ENCODE results near the gene FUT7.
"Not testable (repeated sequence)": the region's sequence is repeated elsewhere in the genome, so short reads cannot be mapped to it uniquely, and the experiment has no call there.

Gene FUT7

GRCh38 chr9:137065336-137065967, 33.6 kb upstream of the FUT7 start:
- DNase-seq = no peak

GRCh38 chr9:137064880-137065164, 32.9 kb upstream of the FUT7 start:
- no peak for DNase-seq

GRCh38 chr9:137064027-137064879, 32.4 kb upstream of the FUT7 start:
- DNase-seq = peak in 1 of 2 experiments; percentile 33

- DNase-seq = no peak
Observed at GRCh38 chr9:137063311-137064026, 31.6 kb upstream of the FUT7 start.

GRCh38 chr9:137062798-137063197, 30.9 kb upstream of the FUT7 start:
- not testable (repeated sequence) for DNase-seq

- no peak for DNase-seq
Observed at GRCh38 chr9:137062384-137062783, 30.5 kb upstream of the FUT7 start.

GRCh38 chr9:137058521-137059234, 26.8 kb upstream of the FUT7 start:
- DNase-seq = no peak

- no peak for DNase-seq
Observed at GRCh38 chr9:137057545-137057944, 25.7 kb upstream of the FUT7 start.

- no peak for DNase-seq
Observed at GRCh38 chr9:137056739-137057415, 25.0 kb upstream of the FUT7 start.

- DNase-seq = no peak
Observed at GRCh38 chr9:137055385-137056364, 23.8 kb upstream of the FUT7 start.

- no peak for DNase-seq
Observed at GRCh38 chr9:137054932-137055384, 23.1 kb upstream of the FUT7 start.

GRCh38 chr9:137053944-137054931, 22.4 kb upstream of the FUT7 start, which contains the start of gene ENTPD2:
Gene ENTPD2, minus strand, starts transcription at chr9:137054061. Its CDS starts 64 bp downstream, at chr9:137053997.
- DNase-seq = no peak

GRCh38 chr9:137052998-137053943, 21.4 kb upstream of the FUT7 start:
- DNase-seq = no peak

- no peak for DNase-seq
Observed at GRCh38 chr9:137052293-137052692, 20.4 kb upstream of the FUT7 start.

GRCh38 chr9:137051145-137051724, 19.3 kb upstream of the FUT7 start:
- DNase-seq = no peak

- no peak for DNase-seq
Observed at GRCh38 chr9:137050570-137050969, 18.7 kb upstream of the FUT7 start.

- peak; percentile 31 to 49 for DNase-seq
Observed at GRCh38 chr9:137049544-137050449, 17.9 kb upstream of the FUT7 start.
